ENCODE data around the gene GNA12. TPM values are rescaled to one million over a fixed set of nuclear protein-coding genes. Genes with fewer than 3 reads are reported as not detected.

GNA12 gene
- 37.3 and 38.2 TPM in 2 replicates for total RNA-seq

DNA sequence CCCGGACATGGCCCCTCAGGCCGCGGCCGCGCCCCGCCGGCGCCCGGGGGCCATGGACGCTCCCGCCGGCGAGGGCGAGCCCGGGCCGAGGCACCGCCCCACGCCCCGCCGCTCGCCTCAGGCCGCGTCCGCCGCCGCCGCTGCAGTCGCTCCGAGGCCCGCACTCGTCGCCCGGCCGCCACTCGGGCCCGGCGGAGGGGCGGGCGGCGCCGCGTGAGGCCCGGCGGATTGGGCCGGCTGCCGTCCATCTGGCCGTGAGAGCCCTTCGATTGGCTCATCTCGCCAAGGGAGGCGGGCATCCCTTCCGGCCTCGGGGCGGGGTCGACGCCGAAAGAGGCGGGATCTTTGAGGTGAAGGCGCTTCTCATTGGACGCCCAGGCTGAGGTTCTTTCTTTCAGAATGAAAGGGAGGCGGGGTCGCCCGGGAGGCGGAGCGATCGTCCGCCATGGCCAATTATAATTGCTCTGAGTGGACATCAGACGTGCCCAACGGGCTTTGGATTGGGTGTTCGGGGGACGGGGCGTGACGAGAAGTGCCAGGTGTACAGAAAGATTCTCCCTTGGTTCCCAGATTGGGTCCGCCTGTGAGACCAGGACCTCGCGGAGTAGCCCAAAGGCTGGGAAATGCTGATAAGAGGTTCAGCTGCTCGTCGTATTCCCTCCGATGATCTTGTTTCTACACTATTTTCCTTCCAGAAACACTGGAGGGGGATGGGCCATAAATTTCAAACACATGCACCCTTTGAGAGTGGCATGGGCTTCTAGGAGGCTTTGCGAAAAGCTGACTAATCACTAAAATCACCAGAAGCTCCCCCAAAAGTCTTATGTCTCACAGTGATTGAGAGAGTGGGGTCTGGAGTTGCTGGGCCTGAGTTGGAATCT is at the start of gene GNA12:
Gene GNA12 (minus strand): TSS at position 156 of the 881 bp plus-strand sequence. CDS start 147 bp downstream, at position 9.

DNA sequence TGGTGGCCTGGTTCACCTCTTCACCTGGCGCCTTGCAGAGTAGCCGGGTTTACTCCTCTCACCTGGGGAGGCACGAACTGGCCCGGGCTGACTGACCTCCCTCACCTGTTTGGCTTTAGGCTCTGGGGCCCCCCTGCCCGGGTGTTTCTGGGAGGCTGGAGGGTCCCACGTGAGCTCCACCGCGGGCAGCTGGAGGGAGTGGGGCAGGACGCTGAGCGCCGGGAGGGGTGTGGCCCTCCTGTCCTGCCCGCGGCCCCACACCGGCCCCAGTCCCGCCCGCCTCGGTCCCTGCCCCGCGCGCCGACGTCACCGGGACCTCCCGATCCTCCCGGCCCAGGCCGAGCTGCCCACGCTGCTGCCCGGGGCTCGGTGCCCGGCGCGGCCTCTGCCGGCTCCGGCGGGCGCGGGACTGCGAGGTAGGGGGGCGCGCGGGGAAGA is 156.2 kb downstream of the GNA12 start, which contains the start of gene AMZ1:
Gene AMZ1 (plus strand): TSS at position 322 of the 438 bp plus-strand sequence. CDS start 12,250 bp downstream, outside the sequence.

Other genes starting within 250 kb of the GNA12 start
- 69.5 and 86.9 TPM in 2 replicates for gene TTYH3, start 212.3 kb downstream of the GNA12 start, total RNA-seq
- not detected in 2 replicates for gene AMZ1, start 156.1 kb downstream of the GNA12 start, total RNA-seq
- 3.5 and 20.3 TPM in 2 replicates for gene CARD11, start 199.6 kb upstream of the GNA12 start, total RNA-seq